Activated T-cell treated with anti-CD3 and anti-CD28 coated beads, Interleukin-2, amount 50 U/mL, for 1 hour (primary cell): ENCODE results near the gene BAHD1.
"Not testable (repeated sequence)": the region's sequence is repeated elsewhere in the genome, so short reads cannot be mapped to it uniquely, and the experiment has no call there.

ENCODE experiments used
- DNase-seq: peaks from one replicate; pipeline ENCODE4 v3.0.0-alpha.2; 2020

Gene BAHD1

GRCh38 chr15:40446144-40446543 lies 5.4 kb downstream of the BAHD1 start:
- DNase-seq, result no peak

- no peak for DNase-seq
These were observed 7.6 kb downstream of the BAHD1 start for GRCh38 chr15:40448354-40448753.

GRCh38 chr15:40449275-40449674 lies 8.5 kb downstream of the BAHD1 start:
- DNase-seq, result no peak

- no peak for DNase-seq
These were observed 9.3 kb downstream of the BAHD1 start for GRCh38 chr15:40450047-40450446.

GRCh38 chr15:40451527-40452158 lies 10.9 kb downstream of the BAHD1 start:
- no peak for DNase-seq

- DNase-seq, result no peak
These were observed 11.7 kb downstream of the BAHD1 start for GRCh38 chr15:40452296-40453090.

- not testable (repeated sequence) for DNase-seq
These were observed 13.2 kb downstream of the BAHD1 start for GRCh38 chr15:40453941-40454340.

GRCh38 chr15:40454904-40455391 lies 14.2 kb downstream of the BAHD1 start:
- no peak for DNase-seq

- no peak for DNase-seq
These were observed 15.6 kb downstream of the BAHD1 start for GRCh38 chr15:40456299-40456712.

GRCh38 chr15:40456738-40457137 lies 16.0 kb downstream of the BAHD1 start:
- no peak for DNase-seq

GRCh38 chr15:40458495-40459371 lies 18.0 kb downstream of the BAHD1 start:
- no peak for DNase-seq

GRCh38 chr15:40459391-40460015 lies 18.8 kb downstream of the BAHD1 start:
- DNase-seq, result no peak

GRCh38 chr15:40460404-40460803 lies 19.7 kb downstream of the BAHD1 start:
- DNase-seq, result no peak

- no peak for DNase-seq
These were observed 21.2 kb downstream of the BAHD1 start for GRCh38 chr15:40461958-40462357.

GRCh38 chr15:40463279-40463678 lies 22.5 kb downstream of the BAHD1 start:
- DNase-seq, result no peak

- no peak for DNase-seq
These were observed 23.3 kb downstream of the BAHD1 start for GRCh38 chr15:40463886-40464545.

GRCh38 chr15:40464595-40465185 lies 23.9 kb downstream of the BAHD1 start:
- DNase-seq, result no peak

GRCh38 chr15:40465939-40466338 lies 25.2 kb downstream of the BAHD1 start:
- no peak for DNase-seq

GRCh38 chr15:40466426-40467260 lies 25.9 kb downstream of the BAHD1 start:
- no peak for DNase-seq

GRCh38 chr15:40467261-40467615 lies 26.5 kb downstream of the BAHD1 start:
- DNase-seq, result no peak

GRCh38 chr15:40468898-40469331 lies 28.2 kb downstream of the BAHD1 start:
- no peak for DNase-seq
